Middle frontal gyrus (tissue), 1 donor: ENCODE results near the gene SP110.
"Not testable (repeated sequence)": the region's sequence is repeated elsewhere in the genome, so short reads cannot be mapped to it uniquely, and the experiment has no call there.

Experiments used
- DNase-seq: peaks from one replicate; pipeline ENCODE4 v3.0.0-alpha.2; 2015; ENCODE audit warnings: low spot score; ENCODE audit errors: extremely low spot score

Gene SP110

DNA sequence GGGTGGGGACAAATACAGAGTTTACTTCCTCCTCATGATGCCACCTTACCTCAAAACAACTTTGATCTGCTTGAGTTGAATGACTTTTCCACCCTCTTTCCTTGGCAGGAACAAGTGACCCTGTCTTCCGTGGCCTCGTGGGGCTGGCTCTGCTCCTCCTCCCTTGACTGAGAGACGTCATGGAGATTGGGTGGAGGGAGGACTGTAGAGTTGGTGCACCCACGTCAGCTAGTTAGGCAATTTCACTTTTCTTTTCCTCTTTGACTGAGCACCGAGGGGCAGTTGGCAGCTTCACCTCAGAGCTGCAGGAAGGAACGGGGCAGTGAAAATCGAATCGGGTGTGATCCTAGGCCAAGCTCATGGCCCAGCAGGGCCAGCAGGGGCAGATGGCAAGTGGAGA lies 5.7 kb upstream of the SP110 start, which contains the start of gene SP140:
Gene SP140, plus strand, starts transcription at position 251 of the 400 bp plus-strand sequence. Its CDS starts 109 bp downstream, at position 360.
- DNase-seq = no peak

DNA sequence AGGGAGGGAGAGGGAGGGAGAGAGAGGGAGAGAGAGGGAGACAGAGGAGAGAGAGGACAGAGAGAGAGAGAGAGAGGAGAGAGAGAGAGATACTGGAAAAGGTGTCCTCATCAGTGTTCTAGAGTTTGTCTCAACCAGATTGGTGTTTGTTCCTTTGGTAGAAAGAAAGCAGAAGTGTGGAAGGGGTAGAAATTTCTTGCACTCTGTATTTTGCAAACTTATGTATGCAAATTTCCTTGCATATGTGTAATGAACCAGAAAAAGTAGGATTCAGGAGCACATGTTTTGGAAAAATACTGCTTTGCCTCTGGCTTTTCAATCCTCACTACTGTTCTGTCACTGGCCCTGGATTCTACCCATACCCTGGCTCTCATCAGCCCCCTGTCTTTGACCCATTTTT lies 4.7 kb upstream of the SP110 start:
- DNase-seq = no peak

DNA sequence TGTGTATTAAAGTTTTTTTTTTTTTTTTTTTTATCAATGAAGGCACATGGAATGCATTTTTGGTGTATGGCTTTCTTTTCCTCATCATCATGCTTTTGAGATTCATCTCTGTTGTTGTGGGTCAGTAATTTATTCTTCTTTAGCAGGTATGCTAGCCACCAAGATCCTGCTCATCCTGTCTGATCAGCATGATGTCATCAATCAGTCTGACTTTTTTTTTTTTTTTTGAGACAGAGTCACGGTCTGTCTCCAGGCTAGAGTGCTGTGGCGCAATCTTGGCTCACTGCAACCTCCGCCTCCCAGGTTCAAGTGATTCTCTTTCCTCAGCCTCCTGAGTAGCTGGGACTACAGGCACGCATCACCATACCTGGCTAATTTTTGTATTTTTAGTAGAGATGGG lies 3.0 kb upstream of the SP110 start:
- not testable (repeated sequence) for DNase-seq

GRCh38 chr2:230221493-230221892 lies 1.7 kb upstream of the SP110 start:
- DNase-seq = no peak

- no peak for DNase-seq
These were observed 674 bp upstream of the SP110 start for GRCh38 chr2:230220347-230220969.

- DNase-seq = no peak
These were observed 1.4 kb downstream of the SP110 start for GRCh38 chr2:230218421-230218820.

GRCh38 chr2:230217424-230217823 lies 2.4 kb downstream of the SP110 start:
- DNase-seq = no peak

DNA sequence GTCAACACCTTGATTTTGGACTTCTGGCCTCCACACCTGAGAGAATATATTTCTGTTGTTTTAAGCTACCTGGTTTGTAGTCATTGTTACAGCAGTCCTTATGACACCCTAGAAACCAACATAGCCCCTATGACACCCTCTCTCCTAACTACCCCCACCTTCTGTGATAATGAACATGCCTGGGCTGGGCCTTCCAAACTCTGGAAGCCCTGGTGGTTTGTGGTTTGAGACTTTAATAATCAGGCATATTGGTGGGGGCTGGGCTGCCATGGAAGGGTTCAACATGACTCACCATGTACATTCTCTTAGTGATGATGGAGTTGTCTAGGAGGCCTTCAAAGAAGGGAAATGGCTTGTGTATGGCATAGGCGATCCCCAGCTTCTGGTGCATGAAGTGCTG lies 3.3 kb downstream of the SP110 start:
- DNase-seq = no peak

DNA sequence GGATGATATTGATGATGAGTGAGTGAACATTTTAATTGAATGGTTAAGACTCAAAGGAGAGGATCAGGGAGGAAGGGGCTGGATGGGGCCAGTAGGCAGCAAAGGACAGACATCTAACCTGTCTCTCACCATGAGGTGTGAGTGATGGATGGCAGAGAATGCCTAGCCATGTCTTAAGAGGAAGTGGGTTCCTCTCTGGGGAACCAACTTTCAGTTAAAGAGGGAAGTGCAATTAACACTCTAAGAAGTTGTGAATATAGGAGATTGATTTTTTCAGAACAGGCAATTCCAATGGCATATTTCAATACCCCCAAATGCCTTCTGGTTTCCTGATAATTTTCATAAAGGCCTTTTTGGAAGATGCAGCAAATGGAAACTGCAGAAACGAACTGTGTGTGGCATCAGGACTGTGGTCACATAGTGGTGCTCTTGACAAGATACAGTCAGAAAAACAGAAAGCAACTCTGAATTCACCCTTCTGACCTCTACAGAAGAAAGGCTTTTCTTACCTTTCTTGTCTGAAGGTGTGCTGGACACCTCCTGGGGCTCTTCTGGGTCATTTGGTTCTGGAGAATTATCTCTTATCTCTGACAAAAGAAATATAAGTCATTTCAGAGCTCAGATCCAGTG lies 10.2 kb downstream of the SP110 start:
- DNase-seq = no peak

DNA sequence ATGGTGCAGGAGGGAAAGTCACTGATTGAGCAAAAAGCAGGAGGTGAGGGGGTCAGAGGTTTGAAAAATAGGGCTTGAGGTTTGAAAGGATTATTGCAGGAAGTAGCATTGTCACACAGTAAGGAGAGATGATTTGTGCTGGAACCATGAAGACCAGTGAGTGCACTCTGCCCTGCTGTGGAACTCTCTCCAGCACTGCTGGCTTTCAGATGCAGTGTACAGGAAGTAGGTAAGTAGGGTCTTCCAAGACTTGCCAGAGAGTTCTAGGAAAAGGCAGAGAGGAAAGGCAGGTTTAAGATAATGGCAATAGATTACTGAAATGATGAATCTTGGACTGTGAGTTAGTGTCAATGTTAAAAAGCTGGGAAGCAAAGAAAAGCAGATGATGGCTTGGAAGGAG lies 11.2 kb downstream of the SP110 start:
- DNase-seq = no peak

DNA sequence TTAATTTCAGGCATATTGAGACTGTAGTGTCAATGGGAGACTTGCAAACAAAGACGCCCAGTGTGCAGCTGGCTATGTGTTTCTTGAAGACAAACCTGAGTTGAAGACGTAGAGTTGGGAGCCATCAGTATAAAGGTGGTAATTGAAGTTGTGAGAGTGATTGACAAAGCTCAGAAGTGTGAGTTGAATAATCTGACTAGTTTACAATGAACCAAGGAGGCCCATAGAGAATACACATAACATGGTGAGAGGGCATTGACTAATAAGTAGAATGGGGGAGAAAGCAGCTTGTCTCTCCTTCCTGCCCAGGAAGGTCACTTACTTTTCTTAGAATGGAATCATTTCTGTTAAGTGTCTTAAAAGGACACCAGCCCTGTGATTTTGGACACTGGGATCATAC lies 14.1 kb downstream of the SP110 start:
- DNase-seq = no peak

DNA sequence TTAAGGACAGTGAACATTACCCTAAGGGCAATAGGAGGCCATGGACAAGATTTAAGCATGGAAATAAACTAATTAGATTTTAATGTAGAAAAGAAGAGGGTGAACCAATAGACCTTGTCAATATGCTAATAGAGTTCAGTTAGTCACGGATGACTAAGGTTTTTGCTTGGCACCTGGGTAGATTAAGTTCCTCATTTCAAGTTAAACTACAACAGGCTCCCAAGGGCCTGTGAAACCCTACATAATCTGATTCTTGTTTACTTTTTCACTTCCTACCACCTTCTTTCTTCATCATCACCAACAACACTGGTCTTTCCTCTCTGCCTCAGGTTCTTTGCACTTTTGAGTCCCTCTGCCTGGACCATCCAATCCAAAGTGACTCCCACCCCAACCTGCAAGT lies 14.8 kb downstream of the SP110 start:
- DNase-seq = no peak

- no peak for DNase-seq
These were observed 16.6 kb downstream of the SP110 start for GRCh38 chr2:230203110-230203676.

DNA sequence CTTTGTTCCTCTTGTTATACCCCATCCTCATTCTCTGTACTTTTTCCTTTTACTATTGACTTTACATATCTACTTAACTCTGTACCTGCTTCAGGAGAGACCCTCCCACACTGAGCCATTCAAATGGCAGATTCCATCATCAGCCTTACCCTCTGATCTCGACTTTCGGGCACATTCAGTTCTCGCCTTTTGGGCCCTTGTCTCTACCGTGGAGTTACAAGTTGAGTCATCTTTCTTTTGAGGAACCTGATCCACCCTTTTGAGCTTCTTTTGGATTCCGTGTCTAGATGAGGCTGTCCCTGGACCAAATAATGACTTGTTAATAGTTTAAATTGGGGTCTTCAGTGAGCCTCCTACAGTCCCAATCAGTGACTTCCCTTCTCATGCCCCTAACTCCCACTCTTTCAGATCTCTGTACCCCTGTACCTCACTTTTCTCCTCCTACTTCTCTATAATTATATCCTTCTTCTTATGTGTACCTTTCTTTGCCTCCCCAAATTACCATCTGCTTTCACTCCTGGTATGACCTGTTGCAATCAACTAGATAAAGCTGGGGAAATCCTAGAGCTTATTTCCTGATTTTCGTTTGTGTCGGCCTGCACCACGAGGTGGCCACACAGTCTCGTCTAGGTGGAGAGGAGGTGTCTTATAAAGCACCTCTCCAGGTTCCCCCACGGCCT lies 17.2 kb downstream of the SP110 start:
- DNase-seq = no peak

GRCh38 chr2:230184727-230185578 lies 34.8 kb downstream of the SP110 start:
- DNase-seq = no peak

- no peak for DNase-seq
These were observed 38.6 kb downstream of the SP110 start for GRCh38 chr2:230181195-230181594.

DNA sequence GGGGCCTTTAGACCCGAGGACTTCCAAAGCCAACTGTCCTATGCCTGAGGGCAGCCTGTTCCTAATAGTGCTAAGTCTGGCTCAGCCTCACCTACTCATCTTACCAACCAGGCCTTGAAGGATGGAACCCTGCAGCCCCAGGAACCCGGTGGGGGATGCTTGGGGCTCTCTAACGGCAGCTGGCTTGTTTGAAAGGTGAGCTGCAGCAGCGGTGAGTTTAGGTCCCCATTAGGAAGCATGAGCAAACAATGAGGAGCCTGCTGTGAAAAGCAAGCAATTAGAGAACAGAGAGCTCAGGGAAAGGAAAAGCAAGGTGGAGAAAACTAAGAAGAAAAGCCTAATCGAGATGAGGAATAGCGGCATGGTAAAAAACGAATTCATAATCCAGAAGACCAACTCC lies 39.9 kb downstream of the SP110 start:
- no peak for DNase-seq

GRCh38 chr2:230178546-230179485 lies 41.0 kb downstream of the SP110 start:
- no peak for DNase-seq

- no peak for DNase-seq
These were observed 42.8 kb downstream of the SP110 start for GRCh38 chr2:230176996-230177395.

GRCh38 chr2:230174466-230174865 lies 45.3 kb downstream of the SP110 start:
- DNase-seq = no peak
